ENCODE data around the gene FNBP1L.

The FNBP1L gene

GRCh38 chr1:93490357-93490756, 42.4 kb downstream of the FNBP1L start:
- DNase-seq, result no peak

- DNase-seq, result no peak
These were observed 48.0 kb downstream of the FNBP1L start for GRCh38 chr1:93495911-93496310.

DNA sequence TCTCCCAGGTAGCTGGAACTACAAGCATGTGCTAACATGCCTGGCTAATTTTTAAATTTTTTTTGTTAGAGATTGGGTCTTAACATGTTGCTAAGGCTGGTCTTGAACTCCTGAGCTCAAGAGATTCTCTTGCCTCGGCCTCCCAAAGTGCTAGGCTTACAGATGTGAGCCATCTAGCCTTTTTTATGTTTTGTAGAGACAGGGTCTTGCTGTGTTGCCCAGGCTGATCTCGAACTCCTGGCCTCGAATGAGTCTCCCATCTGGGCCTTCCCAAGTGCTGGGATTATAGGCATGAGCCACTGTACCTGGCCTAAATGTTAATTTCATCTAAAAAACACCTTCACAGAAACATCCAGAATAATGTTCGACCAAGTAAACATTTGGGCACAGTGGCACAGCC, 48.6 kb downstream of the FNBP1L start:
- no peak for DNase-seq

GRCh38 chr1:93499075-93499474, 51.2 kb downstream of the FNBP1L start:
- DNase-seq, result no peak

GRCh38 chr1:93499533-93499932, 51.6 kb downstream of the FNBP1L start:
- DNase-seq, result no peak

GRCh38 chr1:93500275-93500674, 52.4 kb downstream of the FNBP1L start:
- no peak for DNase-seq

DNA sequence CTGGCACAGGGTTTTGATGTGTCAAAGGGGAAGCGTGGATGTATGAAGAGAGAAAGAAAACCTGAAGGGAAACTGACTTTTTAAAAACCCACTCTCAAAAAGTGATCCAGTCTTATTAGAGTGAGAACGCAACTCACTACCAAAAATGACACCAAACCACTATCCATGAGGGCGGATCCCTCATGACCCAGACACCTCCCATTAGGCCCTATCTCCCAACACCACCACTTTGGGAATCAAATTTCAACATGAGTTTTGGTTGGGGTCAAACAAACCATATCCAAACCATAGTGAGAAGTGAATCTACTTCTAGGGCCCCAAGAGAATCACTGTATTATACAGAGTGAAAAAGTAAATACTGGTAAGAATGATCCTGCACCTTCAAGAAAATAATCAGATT, 53.5 kb downstream of the FNBP1L start:
- no peak for DNase-seq

GRCh38 chr1:93501829-93502369, 54.0 kb downstream of the FNBP1L start:
- DNase-seq, result no peak

DNA sequence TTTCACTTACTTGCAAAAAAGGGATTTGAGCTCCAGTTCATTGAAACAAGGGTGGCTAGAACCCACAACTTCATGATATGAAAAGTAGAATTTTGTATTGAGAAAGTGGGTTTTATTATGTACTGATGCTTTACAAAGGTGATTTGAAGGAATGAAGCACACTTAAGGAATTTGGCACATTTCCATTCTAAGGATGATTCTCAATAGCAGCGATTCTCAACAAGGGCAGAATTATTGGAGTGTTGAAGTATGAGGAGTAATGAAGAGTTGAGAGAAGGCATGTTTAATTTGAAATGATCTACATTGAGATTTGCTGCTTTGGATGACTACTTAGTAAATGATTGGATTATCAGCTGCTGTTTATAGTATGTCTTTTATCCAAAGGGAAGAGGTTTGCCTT, 54.7 kb downstream of the FNBP1L start:
- DNase-seq, result no peak

DNA sequence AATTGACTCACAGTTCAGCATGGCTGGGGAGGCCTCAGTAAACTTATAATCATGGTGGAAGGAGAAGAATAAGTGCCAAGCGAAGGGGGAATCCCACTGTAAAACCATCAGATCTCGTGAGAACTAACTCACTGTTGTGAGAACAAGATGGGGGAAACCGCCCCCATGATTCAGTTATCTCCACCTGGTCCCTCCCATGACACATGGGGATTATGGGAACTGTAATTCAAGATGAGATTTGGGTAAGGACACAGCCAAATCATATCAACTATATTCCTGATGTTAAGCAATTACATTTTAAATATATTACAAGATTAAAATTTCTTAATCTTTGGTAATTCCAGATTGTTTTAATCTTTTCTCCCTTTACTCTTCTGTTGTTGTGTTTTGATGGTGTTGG, 55.2 kb downstream of the FNBP1L start:
- no peak for DNase-seq

GRCh38 chr1:93503816-93504215, 55.9 kb downstream of the FNBP1L start:
- DNase-seq, result no peak

DNA sequence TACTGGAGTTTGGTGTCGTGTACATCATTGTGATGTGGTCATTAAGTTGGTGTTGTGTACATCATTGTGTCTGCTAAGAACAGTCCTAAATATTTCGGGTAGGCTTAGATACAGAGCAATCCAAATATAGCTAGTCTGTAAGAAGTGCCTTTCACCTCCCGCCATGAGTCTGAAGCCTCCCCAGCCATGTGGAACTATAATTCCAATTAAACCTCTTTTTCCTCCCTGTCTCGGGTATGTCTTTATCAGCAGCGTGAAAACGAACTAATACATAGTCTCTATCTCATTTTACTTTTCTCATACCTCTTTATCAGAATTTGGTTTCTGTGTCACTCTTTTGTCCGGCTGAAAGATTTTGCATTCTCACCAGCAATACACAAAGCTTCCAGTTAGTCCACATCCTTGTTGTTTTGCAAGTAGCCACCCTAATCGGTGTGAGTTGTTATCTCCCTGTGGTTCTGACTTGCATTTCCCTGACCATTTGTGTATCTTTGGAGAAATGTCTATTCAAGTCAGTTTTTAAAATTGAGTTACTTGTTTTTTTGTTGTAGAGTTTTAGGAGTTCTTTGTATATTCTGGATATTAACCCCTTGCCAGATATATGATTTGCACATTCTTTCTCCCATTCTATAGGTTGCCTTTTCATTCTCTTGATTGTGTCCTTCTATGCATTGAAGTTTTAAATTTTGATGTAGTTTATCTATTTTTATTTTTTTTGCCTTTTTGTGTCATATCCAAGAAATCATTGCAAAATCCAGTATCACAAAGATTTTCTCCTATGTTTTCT, 56.5 kb downstream of the FNBP1L start:
- no peak for DNase-seq

- DNase-seq, result no peak
These were observed 58.2 kb downstream of the FNBP1L start for GRCh38 chr1:93506126-93506525.

GRCh38 chr1:93516164-93516563, 68.2 kb downstream of the FNBP1L start:
- DNase-seq, result no peak

- no peak for DNase-seq
These were observed 70.6 kb downstream of the FNBP1L start for GRCh38 chr1:93518516-93518915.

DNA sequence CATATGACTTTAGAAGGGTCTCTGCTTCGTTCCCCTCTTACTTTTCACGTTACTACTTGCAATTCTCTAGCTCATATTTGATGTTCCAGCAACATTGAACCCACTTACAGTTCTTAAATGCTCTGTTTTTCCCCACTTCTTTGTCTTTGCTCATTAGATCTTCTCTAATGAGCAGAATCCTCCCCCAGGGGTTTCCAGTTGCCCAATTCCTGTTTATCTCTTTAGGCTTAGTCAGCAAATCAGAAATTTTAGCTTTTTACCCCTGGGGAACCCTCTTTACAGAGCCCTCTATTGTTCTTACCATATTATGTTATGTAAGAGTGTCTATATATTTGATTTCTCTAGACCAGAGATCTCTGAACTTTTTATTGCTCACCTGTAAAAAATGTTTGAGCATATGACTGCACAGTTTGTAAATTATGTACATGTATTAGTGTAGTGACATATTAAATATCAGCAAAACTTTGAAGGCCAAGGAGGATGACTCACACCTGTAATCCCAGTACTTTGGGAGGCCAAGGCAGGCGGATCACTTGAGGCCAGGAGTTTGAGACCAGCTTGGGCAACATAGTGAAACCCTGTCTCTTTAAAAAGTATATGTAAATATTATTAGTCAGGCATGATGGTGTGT, 71.4 kb downstream of the FNBP1L start:
- no peak for DNase-seq

- no peak for DNase-seq
These were observed 73.7 kb downstream of the FNBP1L start for GRCh38 chr1:93521618-93522017.

GRCh38 chr1:93522721-93523120, 74.8 kb downstream of the FNBP1L start:
- DNase-seq, result no peak

DNA sequence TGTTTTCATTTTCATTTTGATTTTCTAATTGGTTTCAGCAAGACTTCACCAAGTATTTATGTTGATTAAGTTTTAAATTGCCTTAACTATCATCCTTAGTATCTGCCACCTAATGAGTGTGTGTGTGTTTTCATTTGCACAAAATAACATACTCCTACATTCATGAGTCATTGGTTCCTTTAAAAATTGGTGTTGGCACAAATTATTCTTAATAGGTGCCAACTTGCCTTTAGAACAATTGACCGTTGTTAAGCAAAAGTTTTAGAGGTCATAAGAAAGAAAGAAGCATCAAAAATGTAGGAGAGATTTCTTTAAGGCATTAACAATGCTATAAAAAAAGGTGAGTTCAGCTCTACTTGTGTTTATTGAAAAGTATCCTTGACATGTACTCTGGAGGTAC, 77.5 kb downstream of the FNBP1L start:
- no peak for DNase-seq

- DNase-seq, result no peak
These were observed 78.5 kb downstream of the FNBP1L start for GRCh38 chr1:93526431-93526830.

GRCh38 chr1:93528412-93528811, 80.5 kb downstream of the FNBP1L start:
- no peak for DNase-seq

GRCh38 chr1:93531193-93531592, 83.3 kb downstream of the FNBP1L start:
- no peak for DNase-seq

DNA sequence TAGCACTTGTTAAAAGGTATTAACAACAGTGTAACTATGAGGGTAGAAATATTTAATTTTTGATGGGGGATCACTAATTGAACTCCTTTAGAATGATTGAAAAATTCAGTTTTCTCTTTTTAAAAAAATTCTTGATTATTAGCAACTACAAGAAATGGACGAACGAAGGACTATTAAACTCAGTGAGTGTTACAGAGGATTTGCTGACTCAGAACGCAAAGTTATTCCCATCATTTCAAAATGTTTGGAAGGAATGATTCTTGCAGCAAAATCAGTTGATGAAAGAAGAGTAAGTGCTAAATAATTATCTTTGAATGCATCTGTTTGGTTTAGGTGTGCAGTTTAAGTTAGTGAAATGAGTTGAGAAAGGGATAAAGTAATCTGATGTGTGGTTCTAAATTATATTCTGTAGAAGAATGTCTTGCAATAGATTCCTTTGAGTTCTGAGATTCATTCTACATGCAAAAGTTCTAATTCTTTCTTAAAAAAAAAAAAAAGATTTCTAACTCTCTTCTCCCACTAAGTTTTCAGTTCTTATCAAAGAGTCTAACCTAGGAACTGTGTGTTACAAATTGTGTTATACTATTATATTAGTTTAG, 85.0 kb downstream of the FNBP1L start:
- no peak for DNase-seq

DNA sequence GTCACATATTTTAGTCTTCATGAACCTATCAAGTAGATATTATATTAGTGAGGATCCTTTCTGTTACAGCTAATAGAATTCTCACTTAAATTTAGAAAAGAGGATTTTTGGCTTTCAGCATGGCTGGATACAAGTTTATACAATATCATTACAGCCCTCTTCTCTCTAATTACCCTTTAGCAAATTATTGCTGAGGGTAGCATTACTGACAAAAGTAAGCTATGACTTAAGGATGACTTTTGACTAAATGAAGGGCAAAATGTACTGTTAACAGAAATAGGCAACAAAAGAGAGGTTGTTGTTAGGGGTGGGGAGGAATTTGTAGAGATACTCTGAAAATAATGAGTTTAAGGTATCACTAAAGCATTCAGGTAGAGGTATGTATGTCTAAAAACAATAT, 85.8 kb downstream of the FNBP1L start:
- no peak for DNase-seq

Measured in central memory CD4-positive, alpha-beta T cell (primary cell).